ENCODE results near the gene GATA1.
"Not testable (repeated sequence)": the region's sequence is repeated elsewhere in the genome, so short reads cannot be mapped to it uniquely, and the experiment has no call there.

Gene GATA1

DNA sequence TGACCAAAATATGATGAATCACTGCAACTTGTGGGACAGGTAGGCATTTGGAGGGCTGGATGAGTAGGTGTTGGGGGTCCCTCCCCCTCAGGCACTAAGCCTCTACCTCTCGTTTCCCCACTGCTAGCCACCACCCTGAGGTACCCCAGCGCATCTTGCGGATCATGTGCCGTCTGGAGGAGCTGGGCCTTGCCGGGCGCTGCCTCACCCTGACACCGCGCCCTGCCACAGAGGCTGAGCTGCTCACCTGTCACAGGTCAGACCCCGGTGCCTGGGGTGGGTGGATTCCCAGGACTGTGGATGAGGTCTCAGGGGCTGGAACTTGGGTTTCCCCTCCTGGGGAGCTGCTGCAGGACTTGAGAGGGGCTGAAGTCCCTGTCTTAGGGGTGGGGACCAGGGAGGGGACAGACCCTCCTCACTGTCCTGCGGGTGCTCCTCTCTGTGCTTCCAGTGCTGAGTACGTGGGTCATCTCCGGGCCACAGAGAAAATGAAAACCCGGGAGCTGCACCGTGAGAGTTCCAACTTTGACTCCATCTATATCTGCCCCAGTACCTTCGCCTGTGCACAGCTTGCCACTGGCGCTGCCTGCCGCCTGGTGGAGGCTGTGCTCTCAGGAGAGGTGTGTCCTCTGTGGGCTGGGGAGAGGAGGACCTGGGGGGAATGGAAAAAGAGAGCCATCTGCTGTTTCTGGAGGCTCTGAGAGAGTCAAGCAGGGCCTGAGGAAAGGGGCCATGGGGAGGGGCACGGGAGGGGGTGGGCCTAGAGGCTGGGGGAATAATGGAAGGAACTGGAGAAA, 29.8 kb downstream of the GATA1 start:
- DNase-seq = no peak

- no peak for DNase-seq
Observed at GRCh38 chrX:48818098-48818497, 31.7 kb downstream of the GATA1 start.

- DNase-seq = no peak
Observed at GRCh38 chrX:48818866-48819265, 32.5 kb downstream of the GATA1 start.

DNA sequence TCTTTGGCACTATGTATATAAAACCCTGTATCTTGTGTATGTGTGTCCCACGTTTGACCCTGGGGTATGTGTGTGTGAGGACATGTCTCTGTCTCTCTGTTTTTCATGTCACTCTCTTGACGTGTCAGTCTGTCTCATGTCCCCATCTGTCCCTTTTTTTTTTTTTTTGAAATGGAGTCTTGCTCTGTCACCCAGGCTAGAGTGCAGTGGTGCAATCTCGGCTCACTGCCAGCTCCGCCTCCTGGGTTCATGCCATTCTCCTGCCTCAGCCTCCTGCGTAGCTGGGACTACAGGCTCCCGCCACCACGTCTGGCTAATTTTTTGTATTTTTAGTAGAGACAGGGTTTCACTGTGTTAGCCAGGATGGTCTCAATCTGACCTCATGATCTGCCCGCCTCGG, 33.0 kb downstream of the GATA1 start:
- not testable (repeated sequence) for DNase-seq

GRCh38 chrX:48823053-48823452, 36.7 kb downstream of the GATA1 start:
- DNase-seq = no peak

GRCh38 chrX:48824066-48824465, 37.7 kb downstream of the GATA1 start:
- no peak for DNase-seq

- no peak for DNase-seq
Observed at GRCh38 chrX:48826135-48826875, 39.9 kb downstream of the GATA1 start, which contains the start of gene ERAS. TSS of gene ERAS (plus strand) at chrX:48826513. CDS start at chrX:48829124, 2,611 bp downstream.

- no peak for DNase-seq
Observed at GRCh38 chrX:48826876-48827653, 40.7 kb downstream of the GATA1 start.

GRCh38 chrX:48827654-48827968, 41.2 kb downstream of the GATA1 start:
- DNase-seq = no peak

DNA sequence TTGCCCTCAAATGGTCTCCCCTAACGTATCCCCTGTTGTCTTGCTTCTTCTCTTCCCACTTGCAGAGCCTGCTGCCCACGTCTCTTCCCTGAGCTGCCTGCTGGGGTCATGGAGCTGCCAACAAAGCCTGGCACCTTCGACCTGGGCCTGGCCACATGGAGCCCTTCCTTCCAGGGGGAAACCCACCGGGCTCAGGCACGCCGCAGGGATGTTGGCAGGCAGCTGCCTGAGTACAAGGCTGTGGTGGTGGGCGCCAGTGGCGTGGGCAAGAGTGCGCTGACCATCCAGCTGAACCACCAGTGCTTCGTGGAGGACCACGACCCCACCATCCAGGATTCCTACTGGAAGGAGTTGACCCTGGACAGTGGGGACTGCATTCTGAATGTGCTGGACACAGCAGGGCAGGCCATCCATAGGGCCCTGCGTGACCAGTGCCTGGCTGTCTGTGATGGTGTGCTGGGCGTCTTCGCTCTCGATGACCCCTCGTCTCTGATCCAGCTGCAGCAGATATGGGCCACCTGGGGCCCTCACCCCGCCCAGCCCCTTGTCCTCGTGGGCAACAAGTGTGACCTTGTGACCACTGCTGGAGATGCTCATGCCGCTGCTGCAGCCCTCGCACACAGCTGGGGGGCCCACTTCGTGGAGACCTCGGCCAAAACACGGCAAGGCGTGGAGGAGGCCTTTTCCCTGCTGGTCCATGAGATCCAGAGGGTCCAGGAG, 42.8 kb downstream of the GATA1 start:
- DNase-seq = no peak

- no peak for DNase-seq
Observed at GRCh38 chrX:48831136-48831908, 44.9 kb downstream of the GATA1 start.

GRCh38 chrX:48831909-48832291, 45.5 kb downstream of the GATA1 start:
- DNase-seq = no peak

DNA sequence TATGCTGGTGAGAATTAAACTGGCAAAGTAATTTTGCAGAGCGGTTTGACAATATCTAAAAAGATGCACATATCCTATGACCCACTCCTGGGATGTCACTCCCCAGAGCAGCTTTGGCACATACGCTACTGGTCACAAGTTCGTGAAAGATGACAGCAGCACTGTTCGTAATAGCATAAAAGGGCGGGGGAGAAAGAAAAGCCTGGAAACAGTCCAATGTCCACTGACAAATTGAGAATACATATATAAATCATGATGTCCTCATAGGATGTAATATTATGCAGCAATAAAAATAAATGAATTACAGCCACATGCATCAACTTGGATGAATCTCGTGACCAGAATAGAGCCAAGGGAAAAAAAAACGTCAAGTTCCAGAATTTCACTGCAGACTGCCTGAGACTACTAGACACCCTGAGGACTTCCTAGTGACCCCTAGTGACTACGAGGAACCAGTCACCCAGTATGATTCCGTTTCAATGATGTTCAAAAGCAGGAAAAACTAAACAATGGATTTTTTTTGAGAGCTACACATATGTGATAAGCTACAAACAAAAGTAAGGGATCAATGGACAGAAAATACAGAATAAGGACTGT, 47.2 kb downstream of the GATA1 start:
- no peak for DNase-seq

GRCh38 chrX:48834383-48834709, 48.0 kb downstream of the GATA1 start:
- no peak for DNase-seq

GRCh38 chrX:48835524-48836329, 49.3 kb downstream of the GATA1 start, which contains the start of gene PCSK1N:
TSS of gene PCSK1N (minus strand) at chrX:48835610. CDS start at chrX:48835532, 78 bp downstream.
- DNase-seq = peak; percentile 6

- no peak for DNase-seq
Observed at GRCh38 chrX:48839686-48840085, 53.3 kb downstream of the GATA1 start.
